ENCODE data around the gene MAPK8.
A peak's percentile ranks its signal among the peaks of the same experiment; 100 is the strongest.

Gene MAPK8

GRCh38 chr10:48465860-48466521 lies 159.5 kb downstream of the MAPK8 start:
- peak; percentile 24 for DNase-seq
- TF ChIP-seq, protein P1, sequence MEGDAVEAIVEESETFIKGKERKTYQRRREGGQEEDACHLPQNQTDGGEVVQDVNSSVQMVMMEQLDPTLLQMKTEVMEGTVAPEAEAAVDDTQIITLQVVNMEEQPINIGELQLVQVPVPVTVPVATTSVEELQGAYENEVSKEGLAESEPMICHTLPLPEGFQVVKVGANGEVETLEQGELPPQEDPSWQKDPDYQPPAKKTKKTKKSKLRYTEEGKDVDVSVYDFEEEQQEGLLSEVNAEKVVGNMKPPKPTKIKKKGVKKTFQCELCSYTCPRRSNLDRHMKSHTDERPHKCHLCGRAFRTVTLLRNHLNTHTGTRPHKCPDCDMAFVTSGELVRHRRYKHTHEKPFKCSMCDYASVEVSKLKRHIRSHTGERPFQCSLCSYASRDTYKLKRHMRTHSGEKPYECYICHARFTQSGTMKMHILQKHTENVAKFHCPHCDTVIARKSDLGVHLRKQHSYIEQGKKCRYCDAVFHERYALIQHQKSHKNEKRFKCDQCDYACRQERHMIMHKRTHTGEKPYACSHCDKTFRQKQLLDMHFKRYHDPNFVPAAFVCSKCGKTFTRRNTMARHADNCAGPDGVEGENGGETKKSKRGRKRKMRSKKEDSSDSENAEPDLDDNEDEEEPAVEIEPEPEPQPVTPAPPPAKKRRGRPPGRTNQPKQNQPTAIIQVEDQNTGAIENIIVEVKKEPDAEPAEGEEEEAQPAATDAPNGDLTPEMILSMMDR (IDR thresholded peaks at IDR 0.05; ENCODE audit: low read depth, low read length): no peak
- H3K9me3 ChIP-seq: no peaks in the 10 kb centered on the region
- H3K4me1 ChIP-seq: peaks cover 12% of the 10 kb centered on the region
- H3K27me3 ChIP-seq: peaks cover 8% of the 10 kb centered on the region
- no peaks in the 10 kb centered on the region for H3K36me3 ChIP-seq
- no peak overlapping the region for H3K4me3 ChIP-seq (ENCODE audit: low read depth, low read length)

DNA sequence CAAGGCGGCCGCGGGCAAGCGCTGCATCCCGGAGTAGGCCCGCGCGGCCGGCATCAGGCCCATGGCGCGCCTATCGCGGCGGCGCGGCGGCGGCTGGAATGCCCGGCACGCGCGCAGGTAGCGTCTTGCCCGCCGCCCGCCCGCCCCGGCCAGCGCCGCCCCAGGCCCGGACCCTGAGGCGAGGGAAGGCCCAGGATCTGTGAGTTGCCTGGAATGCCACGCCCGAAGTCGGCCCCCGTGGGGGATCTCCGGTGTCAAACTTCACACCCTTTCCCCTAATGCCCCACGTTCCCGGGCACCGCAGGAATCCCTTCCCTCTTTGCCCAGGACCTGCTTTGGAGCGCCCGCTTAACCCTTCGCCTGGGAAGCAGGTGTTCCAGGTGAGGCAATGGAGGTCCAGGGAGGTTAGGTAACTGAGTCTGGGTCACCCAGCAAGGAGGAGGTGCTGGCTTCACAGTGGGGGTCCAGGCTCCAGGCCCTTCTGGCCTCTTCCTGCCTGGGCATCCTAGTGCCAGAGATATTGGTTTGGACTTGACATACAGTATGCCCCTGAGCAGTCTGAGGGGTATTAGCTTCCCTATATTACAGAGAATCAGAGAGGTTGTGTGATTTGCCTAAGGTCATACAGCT lies 160.2 kb downstream of the MAPK8 start:
- TF ChIP-seq, protein P1 (IDR thresholded peaks at IDR 0.05; ENCODE audit: low read depth, low read length): no peak
- H3K4me3 ChIP-seq (ENCODE audit: low read depth, low read length): no peak overlapping the region
- H3K9me3 ChIP-seq: no peaks in the 10 kb centered on the region
- H3K36me3 ChIP-seq: no peaks in the 10 kb centered on the region
- peaks cover 8% of the 10 kb centered on the region for H3K27me3 ChIP-seq
- peaks cover 12% of the 10 kb centered on the region for H3K4me1 ChIP-seq
- DNase-seq: no peak

DNA sequence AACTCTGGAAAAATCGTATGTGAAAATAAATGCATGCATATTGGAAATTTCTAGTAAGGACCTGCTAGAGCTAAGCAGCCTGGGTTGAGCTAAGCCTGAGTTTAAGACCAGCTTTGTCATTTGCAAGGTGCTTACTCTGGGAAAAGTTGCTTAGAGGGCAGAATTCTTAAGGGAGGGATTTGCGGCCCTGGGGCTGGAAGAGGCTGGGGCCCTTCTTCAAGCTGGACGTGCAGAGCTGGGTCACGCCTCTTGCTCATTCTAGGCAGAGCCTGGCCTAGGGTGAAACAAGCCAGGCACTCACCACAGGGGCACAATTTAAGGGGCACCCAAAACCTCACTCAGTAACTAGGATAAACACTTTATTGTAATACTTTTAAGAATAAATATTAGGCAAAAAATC lies 161.2 kb downstream of the MAPK8 start:
- no peak for DNase-seq
- Histone ChIP-seq H3K36me3 (no peaks in the 10 kb centered on the region), H3K4me3 (ENCODE audit: low read depth, low read length) (no peak overlapping the region), H3K9me3 (no peaks in the 10 kb centered on the region), H3K27me3 (peaks cover 8% of the 10 kb centered on the region), H3K4me1 (peaks cover 12% of the 10 kb centered on the region)
- TF ChIP-seq, protein P1 (IDR thresholded peaks at IDR 0.05; ENCODE audit: low read depth, low read length): no peak

DNA sequence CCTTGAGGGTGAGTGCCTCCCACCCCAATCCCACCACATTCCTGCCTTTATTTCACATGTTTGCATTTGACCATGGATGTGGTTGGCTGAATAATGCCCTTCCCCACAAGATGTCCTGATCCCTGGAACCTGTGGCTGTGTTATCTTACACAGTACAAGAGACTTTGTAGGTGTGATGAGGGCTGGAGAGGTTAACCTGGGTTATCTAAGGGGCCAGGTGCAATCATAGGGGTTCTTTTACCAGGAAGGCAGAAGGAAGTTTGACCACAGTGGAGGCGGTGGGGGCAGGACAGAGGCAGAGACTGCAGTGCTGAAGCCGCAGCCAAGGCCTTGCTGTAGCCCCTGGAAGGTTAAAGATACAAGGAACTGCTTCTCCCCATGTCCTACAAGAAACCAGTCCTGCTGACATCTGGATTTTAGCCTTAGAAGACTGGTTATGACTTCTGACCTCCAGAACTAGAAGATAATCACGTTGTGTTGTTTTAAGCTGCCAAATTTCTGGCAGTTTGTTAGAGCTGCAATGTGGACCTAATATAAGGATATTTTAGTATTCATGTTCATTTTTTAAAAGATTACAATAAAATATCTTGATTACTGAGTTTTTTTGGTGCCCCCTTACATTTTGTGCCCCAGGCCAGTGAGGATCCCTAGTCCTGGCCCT lies 161.8 kb downstream of the MAPK8 start:
- DNase-seq: no peak
- no peaks in the 10 kb centered on the region for H3K36me3 ChIP-seq
- TF ChIP-seq, protein P1 (IDR thresholded peaks at IDR 0.05; ENCODE audit: low read depth, low read length): no peak
- no peak overlapping the region for H3K4me3 ChIP-seq (ENCODE audit: low read depth, low read length)
- no peaks in the 10 kb centered on the region for H3K9me3 ChIP-seq
- peaks cover 12% of the 10 kb centered on the region for H3K4me1 ChIP-seq
- H3K27me3 ChIP-seq: peaks cover 8% of the 10 kb centered on the region

- peaks cover 12% of the 10 kb centered on the region for H3K4me1 ChIP-seq
- TF ChIP-seq, protein P1 (IDR thresholded peaks at IDR 0.05; ENCODE audit: low read depth, low read length): no peak
- H3K27me3 ChIP-seq: peaks cover 8% of the 10 kb centered on the region
- no peaks in the 10 kb centered on the region for H3K9me3 ChIP-seq
- DNase-seq: no peak
- no peaks in the 10 kb centered on the region for H3K36me3 ChIP-seq
- no peak overlapping the region for H3K4me3 ChIP-seq (ENCODE audit: low read depth, low read length)
These were observed 162.5 kb downstream of the MAPK8 start for GRCh38 chr10:48468866-48469511.

All from BE2C (cell line).